GM12873 (cell line): ENCODE data around the gene WSCD2.

Experiments
- CTCF ChIP-seq: IDR thresholded peaks from 2 replicates; pipeline ENCODE4 v1.5.1; 2012; ENCODE audit warnings: low read depth, mild to moderate bottlenecking, moderate library complexity, low read length, control low read depth; ENCODE audit not compliant: insufficient read depth; ENCODE audit errors: missing control alignments

WSCD2 gene

DNA sequence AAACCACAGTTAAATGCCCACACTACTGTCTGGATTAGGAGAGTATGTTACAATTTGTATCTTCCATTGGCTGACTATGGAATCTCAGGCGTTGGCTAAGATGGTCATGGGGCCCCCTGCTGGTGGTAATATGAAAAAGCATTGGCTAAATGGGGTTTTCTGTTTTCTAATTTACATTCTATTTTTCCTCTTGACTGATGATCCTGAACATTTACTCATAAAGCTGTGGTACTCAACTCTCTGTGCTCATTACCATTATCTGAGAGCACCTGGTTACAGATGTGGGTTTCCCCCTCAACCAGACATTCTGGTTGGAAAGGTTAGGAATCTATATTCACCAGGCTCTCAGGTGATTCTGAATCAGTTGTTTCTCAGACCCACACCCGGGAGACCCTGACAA, 64.8 kb downstream of the WSCD2 start:
- peak; percentile 74 for TF ChIP-seq CTCF

- TF ChIP-seq CTCF = no peak
These were observed 65.5 kb downstream of the WSCD2 start for GRCh38 chr12:108194585-108194984.

DNA sequence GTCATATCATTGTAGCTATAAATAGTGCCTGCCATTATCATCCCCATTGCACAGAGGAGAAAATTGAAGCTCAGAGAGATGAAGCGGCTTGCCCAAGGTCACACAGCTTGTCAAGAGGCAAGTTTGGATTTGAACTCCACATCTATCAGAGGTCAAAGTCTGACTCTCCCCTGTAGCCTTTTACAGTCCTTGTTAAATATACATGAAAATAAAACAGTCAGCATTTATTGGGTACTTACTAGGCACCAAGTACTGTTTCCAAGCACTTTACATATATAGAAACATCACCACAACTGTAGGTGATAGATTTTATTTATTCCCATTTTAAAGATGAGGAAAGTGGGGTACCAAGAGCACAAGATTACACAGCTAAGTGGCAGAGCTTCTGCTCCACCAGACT, 67.2 kb downstream of the WSCD2 start:
- no peak for TF ChIP-seq CTCF

GRCh38 chr12:108196921-108197320, 67.8 kb downstream of the WSCD2 start:
- no peak for TF ChIP-seq CTCF

GRCh38 chr12:108198043-108198442, 69.0 kb downstream of the WSCD2 start:
- no peak for TF ChIP-seq CTCF

DNA sequence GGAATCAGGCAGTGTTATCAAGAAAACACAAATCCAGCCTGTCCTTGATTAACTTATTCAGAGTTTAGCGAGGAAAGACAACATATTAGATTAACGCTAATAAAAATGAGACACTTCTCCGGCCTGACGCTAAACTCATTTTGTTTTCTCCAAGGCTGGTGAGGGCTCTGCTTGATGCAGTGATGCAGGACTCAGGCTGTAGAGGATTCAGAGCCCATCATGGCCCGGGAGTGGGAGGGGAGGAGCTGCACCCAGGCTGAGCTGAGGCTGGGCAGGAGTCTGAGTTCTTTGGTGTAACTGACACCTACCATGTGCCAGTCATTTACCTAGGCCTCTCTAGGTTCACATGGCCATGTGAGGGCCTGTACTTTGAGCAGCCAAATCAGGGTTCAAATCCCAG, 70.0 kb downstream of the WSCD2 start:
- TF ChIP-seq CTCF = no peak

DNA sequence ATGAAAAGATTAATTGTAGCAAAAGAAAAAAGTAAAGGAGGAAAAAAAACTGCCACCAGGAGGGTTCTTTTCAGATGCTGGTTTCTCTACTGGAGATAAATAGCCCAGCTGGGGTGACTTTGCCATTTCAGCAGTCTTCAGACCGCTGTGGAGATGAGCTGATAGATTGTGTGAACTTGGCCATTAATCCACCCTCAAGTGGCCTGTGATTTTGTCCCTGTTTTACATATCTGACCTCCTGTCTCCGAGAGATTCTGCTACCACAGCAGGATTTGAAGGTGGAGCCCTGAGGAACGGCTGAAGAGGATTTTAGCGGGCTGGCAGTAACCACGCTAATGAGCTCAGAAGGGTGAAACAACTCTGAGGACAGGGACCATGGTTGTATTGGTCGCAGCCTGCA, 72.7 kb downstream of the WSCD2 start:
- TF ChIP-seq CTCF = no peak
